Heart left ventricle (tissue), 13 donors: ENCODE measurements around the gene TCF4.

Experiments
- POLR2A ChIP-seq, 2 donors: fragments of 450-650 bp; IDR thresholded peaks; one replicate each; pipeline ENCODE4 v1.6.1; 2017; ENCODE audit warnings: antibody characterized with exemption in 2 of 2, mild to moderate bottlenecking in 2 of 2, moderate library complexity in 2 of 2
- TF ChIP-seq, protein P1 (sequence below), 12 donors: fragments of 200-600 bp; sonication (generic) in 4 of 12; IDR thresholded peaks; one replicate each; pipeline versions ENCODE4 v1.5.0 to v1.8.0; 2018 to 2022; ENCODE audit warnings: antibody characterized with exemption in 12 of 12, mild to moderate bottlenecking in 5 of 12
- donor health status: ischemic (EF 13 %, LVEDD 7.1; RV severe dilation, severe dysfunction).
- donor health status: DM: no; HTN: yes; CAD: no.
- donor health status: DM: no; HTN: no; CAD: no.
- donor health status: ischemic (EF 25% LVEDD 6.9; RV normal size, moderate dysfunction).
- donor health status: ischemic (EF 25% LVEDD 5.7; RV mildly dilated, moderate dysfunction).
- donor health status: ischemic (EF 35%, LVEDD 5.7; RV mildly dilated, moderate dysfunction).
- donor health status: nonischemic (EF 11% LVEDD 7.7; RV severe dilation, severe dysfunction).
- donor health status: DM: yes; HTN: yes; CAD: no.
- donor health status: PGD.
- donor health status: ischemic (EF 29% LVEDD 5.4; RV normal size, mild dysfunction).
- donor health status: nonischemic (EF 23%, LVEDD 6.1; RV moderate dilation, normal function).

DNA sequence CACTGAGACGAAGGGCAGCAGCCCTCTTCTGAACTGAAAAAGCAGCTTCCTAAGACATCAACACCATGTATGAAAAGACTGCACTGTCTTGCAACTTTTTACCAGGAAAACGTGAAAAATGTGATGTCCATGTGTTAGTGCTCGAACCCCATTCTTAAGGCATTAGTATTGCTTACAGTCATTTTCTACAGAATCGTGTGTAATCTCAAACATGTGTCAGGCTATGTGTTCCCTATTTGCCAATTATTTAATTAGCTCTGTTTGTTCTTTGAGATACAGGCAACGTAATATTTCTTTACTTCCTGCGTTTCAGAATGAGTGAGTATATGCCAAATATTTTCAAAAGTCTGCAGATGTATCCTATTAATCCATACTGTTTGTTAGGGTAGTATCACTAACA, 321.0 kb downstream of the TCF4 start:
- TF ChIP-seq, protein P1, sequence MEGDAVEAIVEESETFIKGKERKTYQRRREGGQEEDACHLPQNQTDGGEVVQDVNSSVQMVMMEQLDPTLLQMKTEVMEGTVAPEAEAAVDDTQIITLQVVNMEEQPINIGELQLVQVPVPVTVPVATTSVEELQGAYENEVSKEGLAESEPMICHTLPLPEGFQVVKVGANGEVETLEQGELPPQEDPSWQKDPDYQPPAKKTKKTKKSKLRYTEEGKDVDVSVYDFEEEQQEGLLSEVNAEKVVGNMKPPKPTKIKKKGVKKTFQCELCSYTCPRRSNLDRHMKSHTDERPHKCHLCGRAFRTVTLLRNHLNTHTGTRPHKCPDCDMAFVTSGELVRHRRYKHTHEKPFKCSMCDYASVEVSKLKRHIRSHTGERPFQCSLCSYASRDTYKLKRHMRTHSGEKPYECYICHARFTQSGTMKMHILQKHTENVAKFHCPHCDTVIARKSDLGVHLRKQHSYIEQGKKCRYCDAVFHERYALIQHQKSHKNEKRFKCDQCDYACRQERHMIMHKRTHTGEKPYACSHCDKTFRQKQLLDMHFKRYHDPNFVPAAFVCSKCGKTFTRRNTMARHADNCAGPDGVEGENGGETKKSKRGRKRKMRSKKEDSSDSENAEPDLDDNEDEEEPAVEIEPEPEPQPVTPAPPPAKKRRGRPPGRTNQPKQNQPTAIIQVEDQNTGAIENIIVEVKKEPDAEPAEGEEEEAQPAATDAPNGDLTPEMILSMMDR (IDR thresholded peaks at IDR 0.05): no peak
- no peak for TF ChIP-seq POLR2A (IDR thresholded peaks at IDR 0.05)
